Calu3 (cell line): Measurements from ENCODE around the gene ANP32B. TPM values are rescaled to one million over a fixed set of nuclear protein-coding genes. Genes with fewer than 3 reads are reported as not detected.
A peak's percentile ranks its signal among the peaks of the same experiment; 100 is the strongest.

Source experiments
- BruUV-seq: library from RNA; stranded (reverse); fragments of 400-500 nt; replicated peaks from 2 replicates; lab custom pipeline; 2021; lab: Mats Ljungman, UMichigan
- CTCF ChIA-PET: fragments of 300-600 bp; sonication (Branson Sonifier 250); formaldehyde crosslinking; loops from one replicate; lab custom pipeline; 2022; ENCODE audit warnings: antibody characterized with exemption; lab: Charles Lee
- DNase-seq: peaks from one replicate; pipeline ENCODE4 v3.0.0; 2022
- H3K27ac Mint-ChIP-seq: one replicate; pipeline ENCODE4 v1.8.0; 2022; ENCODE audit warnings: mixed read lengths; ENCODE audit not compliant: unreplicated experiment
- H3K27me3 Mint-ChIP-seq: one replicate; pipeline ENCODE4 v1.8.0; 2022; ENCODE audit warnings: mixed read lengths; ENCODE audit not compliant: unreplicated experiment
- H3K36me3 Mint-ChIP-seq: one replicate; pipeline ENCODE4 v1.8.0; 2022; ENCODE audit warnings: mild to moderate bottlenecking, moderate library complexity, mixed read lengths; ENCODE audit not compliant: insufficient read depth, unreplicated experiment
- H3K4me1 Mint-ChIP-seq: one replicate; pipeline ENCODE4 v1.8.0; 2022; ENCODE audit warnings: mild to moderate bottlenecking, low read depth, mixed read lengths; ENCODE audit not compliant: unreplicated experiment
- H3K4me3 Mint-ChIP-seq: one replicate; pipeline ENCODE4 v1.8.0; 2022; ENCODE audit warnings: mild to moderate bottlenecking, low read depth, moderate library complexity, mixed read lengths; ENCODE audit not compliant: unreplicated experiment
- H3K9me3 Mint-ChIP-seq: one replicate; pipeline ENCODE4 v1.8.0; 2022; ENCODE audit warnings: low read depth, mixed read lengths; ENCODE audit not compliant: unreplicated experiment
- intact Hi-C: fragments of 100-400 bp; cut with micrococcal nuclease; formaldehyde crosslinking; loops from one replicate; pipeline ENCODE4 v1.10.0; 2022; ENCODE audit not compliant: unreplicated experiment
- total RNA-seq: library from RNA; stranded (reverse); gene quantifications from 2 replicates; pipeline ENCODE4 v1.2.3, GENCODE V29; 2022
- TF ChIP-seq, protein P1 (sequence below): fragments of 200-600 bp; IDR thresholded peaks from one replicate; pipeline ENCODE4 v1.8.0; 2022; ENCODE audit warnings: antibody characterized with exemption; ENCODE audit not compliant: unreplicated experiment

Gene ANP32B
- total RNA-seq, 1 experiment from 2014 or later, result 135 TPM

- H3K9me3 Mint-ChIP-seq, result no peaks in the 10 kb centered on the region
- intact Hi-C loops, result no loop called here
- H3K4me3 Mint-ChIP-seq, result peak within 1 kb of the TSS; percentile 87
- H3K4me1 Mint-ChIP-seq, result no peaks in the 10 kb centered on the region
- peak; percentile 89 for DNase-seq
- peaks cover 23% of the 10 kb centered on the region for H3K36me3 Mint-ChIP-seq
- H3K27ac Mint-ChIP-seq, result peak within 1 kb of the TSS; percentile 87
- TF ChIP-seq, protein P1, sequence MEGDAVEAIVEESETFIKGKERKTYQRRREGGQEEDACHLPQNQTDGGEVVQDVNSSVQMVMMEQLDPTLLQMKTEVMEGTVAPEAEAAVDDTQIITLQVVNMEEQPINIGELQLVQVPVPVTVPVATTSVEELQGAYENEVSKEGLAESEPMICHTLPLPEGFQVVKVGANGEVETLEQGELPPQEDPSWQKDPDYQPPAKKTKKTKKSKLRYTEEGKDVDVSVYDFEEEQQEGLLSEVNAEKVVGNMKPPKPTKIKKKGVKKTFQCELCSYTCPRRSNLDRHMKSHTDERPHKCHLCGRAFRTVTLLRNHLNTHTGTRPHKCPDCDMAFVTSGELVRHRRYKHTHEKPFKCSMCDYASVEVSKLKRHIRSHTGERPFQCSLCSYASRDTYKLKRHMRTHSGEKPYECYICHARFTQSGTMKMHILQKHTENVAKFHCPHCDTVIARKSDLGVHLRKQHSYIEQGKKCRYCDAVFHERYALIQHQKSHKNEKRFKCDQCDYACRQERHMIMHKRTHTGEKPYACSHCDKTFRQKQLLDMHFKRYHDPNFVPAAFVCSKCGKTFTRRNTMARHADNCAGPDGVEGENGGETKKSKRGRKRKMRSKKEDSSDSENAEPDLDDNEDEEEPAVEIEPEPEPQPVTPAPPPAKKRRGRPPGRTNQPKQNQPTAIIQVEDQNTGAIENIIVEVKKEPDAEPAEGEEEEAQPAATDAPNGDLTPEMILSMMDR, result no peak
- no peaks in the 10 kb centered on the region for H3K27me3 Mint-ChIP-seq
- BruUV-seq, result no TSS peak
- CTCF ChIA-PET, result interaction anchor here (0.6 to 1.0 kb wide), 5 partner anchors 16 to 1727 kb away, joined by 3 to 8 read pairs (median 3); no protein-coding TSS in a partner anchor
Observed at GRCh38 chr9:98056269-98057137, 73.4 kb downstream of the ANP32B start, which contains the start of gene NANS. Gene NANS (plus strand): TSS chr9:98056732. CDS start chr9:98056809, 77 bp downstream.

- CTCF ChIA-PET, result interaction anchor here (0.5 to 0.7 kb wide), 2 partner anchors 13 to 17 kb away, joined by 6 to 7 read pairs; no protein-coding TSS in a partner anchor
- no peak for DNase-seq
- peak overlapping the region; percentile 87 for H3K4me3 Mint-ChIP-seq
- H3K4me1 Mint-ChIP-seq, result no peaks in the 10 kb centered on the region
- peak overlapping the region; percentile 87 for H3K27ac Mint-ChIP-seq
- H3K36me3 Mint-ChIP-seq, result peaks cover 23% of the 10 kb centered on the region
- BruUV-seq, result TSS peak; percentile 60
- H3K27me3 Mint-ChIP-seq, result no peaks in the 10 kb centered on the region
- intact Hi-C loops, result no loop called here
- TF ChIP-seq, protein P1, result no peak
- H3K9me3 Mint-ChIP-seq, result no peaks in the 10 kb centered on the region
Observed at GRCh38 chr9:98057138-98057799, 74.1 kb downstream of the ANP32B start.

- no peaks in the 10 kb centered on the region for H3K4me1 Mint-ChIP-seq
- no peak overlapping the region for H3K27ac Mint-ChIP-seq
- TF ChIP-seq, protein P1, result no peak
- H3K27me3 Mint-ChIP-seq, result no peaks in the 10 kb centered on the region
- intact Hi-C loops, result no loop called here
- no TSS peak for BruUV-seq
- CTCF ChIA-PET, result no interaction called here
- no peak for DNase-seq
- peaks cover 25% of the 10 kb centered on the region for H3K36me3 Mint-ChIP-seq
- no peaks in the 10 kb centered on the region for H3K9me3 Mint-ChIP-seq
- H3K4me3 Mint-ChIP-seq, result no peak overlapping the region
Observed at GRCh38 chr9:98062161-98062560, 79.0 kb downstream of the ANP32B start.

GRCh38 chr9:98064623-98065392 is 81.7 kb downstream of the ANP32B start:
- Mint-ChIP-seq H3K9me3 (no peaks in the 10 kb centered on the region), H3K27me3 (no peaks in the 10 kb centered on the region), H3K4me1 (no peaks in the 10 kb centered on the region), H3K36me3 (peaks cover 24% of the 10 kb centered on the region), H3K4me3 (no peak overlapping the region), H3K27ac (no peak overlapping the region)
- no TSS peak for BruUV-seq
- intact Hi-C loops, result no loop called here
- no peak for DNase-seq
- TF ChIP-seq, protein P1, result no peak
- CTCF ChIA-PET, result interaction anchor here (0.6 kb wide), 1 partner anchor 99 kb away, joined by 3 read pairs; no protein-coding TSS in a partner anchor
